ENCODE measurements around the gene NUPR2. TPM values are rescaled to one million over a fixed set of nuclear protein-coding genes. Genes with fewer than 3 reads are reported as not detected.

The NUPR2 gene
- total RNA-seq, 1 experiment from 2014 or later, result not detected

Other genes starting within 250 kb of the NUPR2 start
- gene ZNF713, start 229.0 kb downstream of the NUPR2 start, total RNA-seq (2022), result 1.9 and 2.8 TPM in 2 replicates
- 18.9 and 22.7 TPM in 2 replicates for gene MRPS17, start 164.5 kb downstream of the NUPR2 start, total RNA-seq (2022)
- gene NIPSNAP2, start 151.8 kb downstream of the NUPR2 start, total RNA-seq (2022), result 59.3 and 63.4 TPM in 2 replicates
- gene PSPH, start 65.0 kb downstream of the NUPR2 start, total RNA-seq (2022), result 107 and 111 TPM in 2 replicates
- gene CCT6A, start 64.7 kb downstream of the NUPR2 start, total RNA-seq (2022), result 242 and 248 TPM in 2 replicates
- 150 and 172 TPM in 2 replicates for gene SUMF2, start 52.1 kb downstream of the NUPR2 start, total RNA-seq (2022)
- 1.1 and 1.6 TPM in 2 replicates for gene PHKG1, start 23.5 kb downstream of the NUPR2 start, total RNA-seq (2022)
- 454 and 459 TPM in 2 replicates for gene CHCHD2, start 9.9 kb downstream of the NUPR2 start, total RNA-seq (2022)

Data from Caco-2 (cell line).